SK-N-SH (cell line): ENCODE data around the gene SCRG1. TPM values are rescaled to one million over a fixed set of nuclear protein-coding genes. Genes with fewer than 3 reads are reported as not detected.

Source experiments
- CTCF ChIA-PET: fragments of 300-600, 350-600 bp; formaldehyde crosslinking; extraction: SDS; loops from one replicate; lab custom pipeline; 2021; lab: Yijun Ruan, JAX
- POLR2A ChIA-PET: fragments of 350-600 bp; sonication (Branson Sonifier 250); formaldehyde crosslinking; extraction: SDS; loops from one replicate; lab custom pipeline; 2020; ENCODE audit warnings: antibody characterized with exemption, inconsistent platforms; lab: Yijun Ruan, JAX
- DNase-seq: peaks from one replicate; pipeline ENCODE4 v3.0.0; 2012
- H2AFZ ChIP-seq: fragments of 200-600 bp; sonication (generic); 2 replicates; pipeline ENCODE4 v1.8.1; 2016; ENCODE audit warnings: antibody characterized with exemption, mild to moderate bottlenecking, low read depth
- H3F3A ChIP-seq: fragments of 200-600 bp; sonication (generic); replicated peaks from 2 replicates; pipeline ENCODE3; 2016; ENCODE audit warnings: antibody characterized with exemption, mild to moderate bottlenecking; ENCODE audit not compliant: insufficient read depth
- H3K27ac ChIP-seq, 2 experiments: fragments of 200-500 bp in 1 of 2; fragments of 200-600 bp in 1 of 2; sonication (Bioruptor generic) in 1 of 2; sonication (generic), shearing (Covaris generic) in 1 of 2; 2 replicates each; pipeline versions ENCODE4 v1.5.1 to v1.6.1; 2014 to 2016; ENCODE audit warnings: low read depth in 2 of 2, inconsistent platforms in 1 of 2, low read length in 1 of 2, mild to moderate bottlenecking in 1 of 2, mixed read lengths in 1 of 2
- H3K27me3 ChIP-seq: fragments of 200-600 bp; sonication (generic), shearing (Covaris generic); 2 replicates; pipeline ENCODE4 v1.6.1; 2016; ENCODE audit warnings: mixed run types; ENCODE audit not compliant: insufficient read depth
- H3K36me3 ChIP-seq, 2 experiments: fragments of 200-500 bp in 1 of 2; fragments of 200-600 bp in 1 of 2; sonication (Bioruptor generic) in 1 of 2; sonication (generic) in 1 of 2; replicated peaks in 1 of 2; 2 replicates each; pipeline versions ENCODE3 to v1.5.1; 2014 to 2016; ENCODE audit warnings: low read length in 1 of 2, mild to moderate bottlenecking in 1 of 2; ENCODE audit not compliant: insufficient read depth in 2 of 2, control insufficient read depth in 1 of 2
- H3K4me1 ChIP-seq, 2 experiments: fragments of 200-500 bp in 1 of 2; fragments of 200-600 bp in 1 of 2; sonication (Bioruptor generic) in 1 of 2; sonication (generic), shearing (Covaris generic) in 1 of 2; 2 replicates each; pipeline versions ENCODE4 v1.5.1 to v1.6.1; 2014 to 2016; ENCODE audit warnings: low read depth in 1 of 2, low read length in 1 of 2, mixed run types in 1 of 2; ENCODE audit not compliant: insufficient read depth in 2 of 2, control insufficient read depth in 1 of 2
- H3K4me2 ChIP-seq: fragments of 200-600 bp; sonication (generic), shearing (Covaris generic); 2 replicates; pipeline ENCODE4 v1.6.1; 2017; ENCODE audit warnings: mixed run types
- H3K4me3 ChIP-seq, 2 experiments: fragments of 200-500 bp in 1 of 2; fragments of 200-600 bp in 1 of 2; sonication (Bioruptor generic) in 1 of 2; sonication (generic), shearing (Covaris generic) in 1 of 2; 2 replicates each; pipeline versions ENCODE4 v1.5.1 to v1.8.1; 2014 to 2016; ENCODE audit warnings: low read depth in 2 of 2, inconsistent platforms in 1 of 2, low read length in 1 of 2, mild to moderate bottlenecking in 1 of 2, mixed read lengths in 1 of 2, moderate library complexity in 1 of 2
- H3K79me2 ChIP-seq: fragments of 200-600 bp; sonication (generic); 2 replicates; pipeline ENCODE4 v1.8.1; 2017; ENCODE audit warnings: mild to moderate bottlenecking; ENCODE audit not compliant: insufficient read depth
- H3K9ac ChIP-seq: fragments of 200-600 bp; sonication (generic); 2 replicates; pipeline ENCODE4 v1.6.1; 2017; ENCODE audit warnings: mixed run types
- H3K9me2 ChIP-seq: fragments of 200-600 bp; sonication (generic); 2 replicates; pipeline ENCODE4 v1.6.1; 2017; ENCODE audit warnings: mixed run types
- H3K9me3 ChIP-seq: fragments of 200-600 bp; sonication (generic); 2 replicates; pipeline ENCODE4 v1.6.1; 2017; ENCODE audit warnings: mixed run types, mild to moderate bottlenecking, moderate library complexity
- H4K20me1 ChIP-seq: fragments of 200-600 bp; sonication (generic); 2 replicates; pipeline ENCODE4 v1.6.1; 2017; ENCODE audit warnings: mild to moderate bottlenecking, mixed run types; ENCODE audit not compliant: insufficient read depth
- CHD2 ChIP-seq: fragments of 150-350 bp; IDR thresholded peaks from 2 replicates; pipeline ENCODE4 v1.6.1; 2018; ENCODE audit warnings: low read length; ENCODE audit not compliant: partially characterized antibody
- ELF1 ChIP-seq: IDR thresholded peaks from 2 replicates; pipeline ENCODE4 v1.4.0; 2012
- EP300 ChIP-seq, 2 experiments: IDR thresholded peaks; 2 replicates each; pipeline versions ENCODE4 v1.4.0 to v1.6.1; 2012; ENCODE audit warnings: borderline replicate concordance in 1 of 2, low read depth in 1 of 2, low read length in 1 of 2
- FOSL2 ChIP-seq: IDR thresholded peaks from 2 replicates; pipeline ENCODE4 v1.4.0; 2012; ENCODE audit warnings: low read depth, mild to moderate bottlenecking, moderate library complexity, borderline replicate concordance
- FOXJ3 ChIP-seq: sonication (generic); formaldehyde crosslinking; IDR thresholded peaks from 2 replicates; pipeline ENCODE4 v1.5.1; 2020; ENCODE audit warnings: mild to moderate bottlenecking, missing genetic modification reagents
- FOXM1 ChIP-seq: IDR thresholded peaks from 2 replicates; pipeline ENCODE4 v1.4.0; 2012; ENCODE audit warnings: low read depth, mild to moderate bottlenecking
- GABPA ChIP-seq: IDR thresholded peaks from 2 replicates; pipeline ENCODE4 v1.4.0; 2012; ENCODE audit warnings: low read depth, mild to moderate bottlenecking
- GATA2 ChIP-seq: sonication (generic); formaldehyde crosslinking; IDR thresholded peaks from 2 replicates; pipeline ENCODE4 v1.5.0; 2020; ENCODE audit warnings: mild to moderate bottlenecking, missing genetic modification reagents
- JUND ChIP-seq: IDR thresholded peaks from 2 replicates; pipeline ENCODE4 v1.4.0; 2012
- MEF2A ChIP-seq: IDR thresholded peaks from 2 replicates; pipeline ENCODE4 v1.4.0; 2012; ENCODE audit warnings: low read depth, borderline replicate concordance
- NFIC ChIP-seq: IDR thresholded peaks from 2 replicates; pipeline ENCODE4 v1.4.0; 2012; ENCODE audit warnings: borderline replicate concordance
- NRF1 ChIP-seq: IDR thresholded peaks from 2 replicates; pipeline ENCODE4 v1.6.1; 2012; ENCODE audit warnings: low read depth, mild to moderate bottlenecking, low read length
- POLR2AphosphoS5 ChIP-seq: IDR thresholded peaks from 2 replicates; pipeline ENCODE4 v1.6.1; 2012; ENCODE audit warnings: low read depth, low read length
- RAD21 ChIP-seq: IDR thresholded peaks from 2 replicates; pipeline ENCODE4 v1.6.1; 2012; ENCODE audit warnings: mild to moderate bottlenecking, low read length
- RCOR1 ChIP-seq: fragments of 150-350 bp; IDR thresholded peaks from 2 replicates; pipeline ENCODE4 v1.6.1; 2017; ENCODE audit warnings: antibody characterized with exemption, low read length
- RFX5 ChIP-seq: IDR thresholded peaks from 2 replicates; pipeline ENCODE4 v1.6.1; 2012; ENCODE audit warnings: mild to moderate bottlenecking, improper control_type of control experiment, low read length
- RXRA ChIP-seq: IDR thresholded peaks from 2 replicates; pipeline ENCODE4 v1.4.0; 2012; ENCODE audit warnings: low read depth, mild to moderate bottlenecking, borderline replicate concordance
- SIN3A ChIP-seq: IDR thresholded peaks from 2 replicates; pipeline ENCODE4 v1.6.1; 2012; ENCODE audit warnings: low read depth, mild to moderate bottlenecking, low read length, moderate library complexity, borderline replicate concordance
- SMC3 ChIP-seq: IDR thresholded peaks from 2 replicates; pipeline ENCODE4 v1.6.1; 2012; ENCODE audit warnings: low read depth, low read length, improper control_type of control experiment
- TAF1 ChIP-seq: IDR thresholded peaks from 2 replicates; pipeline ENCODE4 v1.6.1; 2012; ENCODE audit warnings: low read depth, mild to moderate bottlenecking, low read length, moderate library complexity, borderline replicate concordance
- TCF12 ChIP-seq: IDR thresholded peaks from 2 replicates; pipeline ENCODE4 v1.4.0; 2012
- YY1 ChIP-seq: IDR thresholded peaks from 2 replicates; pipeline ENCODE4 v1.4.0; 2012; ENCODE audit warnings: low read depth, mild to moderate bottlenecking
- WGBS: methylation state at CpG from one replicate; pipeline ENCODE4 v1.1.6; 2017; ENCODE audit warnings: low lambda C conversion rate; 5-methylcytosine and 5-hydroxymethylcytosine counted together
- polyA plus RNA-seq, 3 experiments: library from polyadenylated mRNA; depleted of rRNA; stranded (reverse); fragments of >200 nt; gene quantifications; 2 replicates each; pipeline ENCODE4 v1.2.3, GENCODE V29; 2012
- TF ChIP-seq, protein P1 (sequence below): IDR thresholded peaks from 2 replicates; pipeline ENCODE4 v1.4.0; 2012; ENCODE audit warnings: low read depth, borderline replicate concordance
- TF ChIP-seq, protein P2 (sequence below): fragments of 150-350 bp; IDR thresholded peaks from 2 replicates; pipeline ENCODE4 v1.6.1; 2016; ENCODE audit warnings: mild to moderate bottlenecking, low read depth, low read length
- TF ChIP-seq, protein P3 (sequence below): IDR thresholded peaks from 2 replicates; pipeline ENCODE4 v1.4.0; 2012; ENCODE audit warnings: low read depth

Gene SCRG1
- polyA plus RNA-seq, 1 of the 3 experiments (the other 2 are of a cell fraction), result 0.16 TPM

DNA sequence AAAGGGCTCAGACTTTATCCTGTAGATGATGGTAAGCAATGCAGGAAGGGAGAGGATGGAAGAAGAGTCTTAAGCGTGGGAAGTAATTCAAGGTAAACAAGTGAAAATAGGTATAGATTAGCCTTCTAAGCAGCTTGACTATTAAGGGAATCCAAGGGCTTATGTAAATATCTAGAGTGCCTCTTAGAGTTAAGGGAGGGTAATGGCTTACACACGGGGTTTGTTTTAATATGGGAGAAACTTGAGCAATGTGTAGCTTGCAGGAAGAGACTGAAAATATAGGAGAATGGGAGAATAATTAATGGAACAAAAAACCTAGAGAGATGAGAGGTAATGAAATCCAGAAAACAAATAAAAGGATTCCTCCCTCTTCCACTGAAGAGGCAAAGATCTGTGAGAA, 41.0 kb downstream of the SCRG1 start (continued):
- TF ChIP-seq, protein P1, sequence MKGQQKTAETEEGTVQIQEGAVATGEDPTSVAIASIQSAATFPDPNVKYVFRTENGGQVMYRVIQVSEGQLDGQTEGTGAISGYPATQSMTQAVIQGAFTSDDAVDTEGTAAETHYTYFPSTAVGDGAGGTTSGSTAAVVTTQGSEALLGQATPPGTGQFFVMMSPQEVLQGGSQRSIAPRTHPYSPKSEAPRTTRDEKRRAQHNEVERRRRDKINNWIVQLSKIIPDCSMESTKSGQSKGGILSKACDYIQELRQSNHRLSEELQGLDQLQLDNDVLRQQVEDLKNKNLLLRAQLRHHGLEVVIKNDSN, result no peak
- no peak for TF ChIP-seq TCF12

DNA sequence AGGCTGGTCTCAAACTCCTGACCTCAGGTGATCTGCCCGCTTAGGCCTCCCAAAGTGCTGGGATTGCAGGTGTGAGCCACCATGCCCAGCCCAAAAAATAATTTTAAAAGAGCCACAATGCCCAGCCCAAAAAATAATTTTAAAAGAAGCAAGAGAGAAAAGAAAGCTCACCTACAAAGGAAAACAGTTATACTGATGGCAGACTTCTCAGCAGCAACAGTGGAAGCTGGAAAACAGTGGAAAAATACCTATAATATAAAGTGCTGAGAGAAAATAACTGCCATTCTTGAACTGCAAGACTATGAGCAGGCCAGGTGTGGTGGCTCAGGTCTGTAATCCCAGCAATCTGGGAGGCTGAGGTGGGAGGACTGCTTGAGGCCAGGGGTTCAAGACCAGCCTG, 51.4 kb downstream of the SCRG1 start:
- Histone ChIP-seq H3K27ac (no peak overlapping the region), H3K27me3 (no peaks in the 10 kb centered on the region), H3K4me1 (peaks cover 0 to 6% of the 10 kb centered on the region in 2 experiments; a peak in 1 of 4 replicates), H3K36me3 (no peaks in the 10 kb centered on the region), H2AFZ (no peak overlapping the region), H3K4me3 (no peak overlapping the region), H3K9me2 (no peaks in the 10 kb centered on the region)
- no peak for DNase-seq
- POLR2A ChIA-PET, result no interaction called here
- WGBS, result 94% methylated on average over 1 of the region's 1 CpG
- TF ChIP-seq CHD2, result no peak
- no peak for TF ChIP-seq RXRA
- no peak for TF ChIP-seq JUND
- TF ChIP-seq GABPA, result no peak
- no peak for TF ChIP-seq NRF1
- no peak for TF ChIP-seq POLR2AphosphoS5
- no peak for TF ChIP-seq EP300 (IDR thresholded peaks at IDR 0.05; ENCODE audit: borderline replicate concordance in 1 of 2, low read depth in 1 of 2, low read length in 1 of 2)
- no peak for TF ChIP-seq GATA2 (CRISPR knock-in tag)
- TF ChIP-seq ELF1, result no peak
- TF ChIP-seq SIN3A, result no peak
- TF ChIP-seq TAF1, result no peak
- no peak for TF ChIP-seq MEF2A
- TF ChIP-seq RFX5, result no peak
- TF ChIP-seq, all 33 proteins: peak for 0
- CTCF ChIA-PET, result interaction anchor here (1.0 to 2.4 kb wide), 3 partner anchors 8 to 46 kb away, joined by 3 to 7 read pairs (median 3); no protein-coding TSS in a partner anchor
- peaks cover 3% of the 10 kb centered on the region for H3F3A ChIP-seq
- no peak overlapping the region for H3K9ac ChIP-seq
- 0 out of 2 replicates have a peak, but pooled peaks cover 4% of the 10 kb centered on the region for H3K9me3 ChIP-seq
- H4K20me1 ChIP-seq, result no peaks in the 10 kb centered on the region
- no peaks in the 10 kb centered on the region for H3K79me2 ChIP-seq
- H3K4me2 ChIP-seq, result no peak overlapping the region

DNA sequence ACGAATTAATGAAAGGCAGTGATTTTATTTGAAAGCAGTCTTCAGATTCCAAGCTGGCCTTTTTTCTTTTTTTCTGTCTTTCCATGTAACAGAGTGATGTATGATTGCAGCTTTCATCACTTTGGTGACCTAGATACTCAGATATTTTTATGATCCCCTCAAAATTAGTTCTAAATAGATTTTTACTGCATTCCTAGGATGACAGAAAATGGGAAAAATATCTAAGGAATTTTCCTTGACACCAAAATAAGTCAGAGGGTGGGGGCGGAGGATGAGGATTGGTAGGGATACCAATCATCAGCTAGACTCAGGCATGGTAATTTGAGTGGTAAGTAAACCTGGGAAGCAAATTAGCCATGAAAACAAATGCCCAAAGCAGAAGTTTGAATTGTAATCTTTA, 52.8 kb downstream of the SCRG1 start:
- no peak for DNase-seq
- Histone ChIP-seq H3F3A (peaks cover 3% of the 10 kb centered on the region), H3K4me3 (no peak overlapping the region), H3K4me2 (no peak overlapping the region), H3K27me3 (no peaks in the 10 kb centered on the region), H3K9me2 (no peaks in the 10 kb centered on the region), H3K79me2 (no peaks in the 10 kb centered on the region), H3K9ac (no peak overlapping the region), H3K9me3 (0 out of 2 replicates have a peak, but pooled peaks cover 4% of the 10 kb centered on the region), H3K36me3 (no peaks in the 10 kb centered on the region), H3K4me1 (peaks cover 0 to 7% of the 10 kb centered on the region in 2 experiments; a peak in 1 of 4 replicates), H2AFZ (no peak overlapping the region), H3K27ac (no peak overlapping the region), H4K20me1 (no peaks in the 10 kb centered on the region)
- 59% methylated on average over 2 of the region's 2 CpGs for WGBS
- CTCF ChIA-PET, result interaction anchor here (1.0 to 2.4 kb wide), 4 partner anchors 11 to 332 kb away, joined by 3 to 7 read pairs (median 4); no protein-coding TSS in a partner anchor
- POLR2A ChIA-PET, result no interaction called here
- TF ChIP-seq FOSL2 (peak; percentile 18; the same call in 1 of the 2 replicates), ELF1 (no peak), GABPA (no peak), RAD21 (no peak), SMC3 (no peak), NFIC (no peak), FOXM1 (no peak), YY1 (no peak), RXRA (no peak), EP300 (IDR thresholded peaks at IDR 0.05; ENCODE audit: borderline replicate concordance in 1 of 2, low read depth in 1 of 2, low read length in 1 of 2) (no peak), TCF12 (no peak), FOXJ3 (CRISPR knock-in tag) (no peak), GATA2 (CRISPR knock-in tag) (no peak), RCOR1 (no peak), MEF2A (no peak), POLR2AphosphoS5 (no peak)
- TF ChIP-seq, protein P1, result no peak
- TF ChIP-seq, protein P2, sequence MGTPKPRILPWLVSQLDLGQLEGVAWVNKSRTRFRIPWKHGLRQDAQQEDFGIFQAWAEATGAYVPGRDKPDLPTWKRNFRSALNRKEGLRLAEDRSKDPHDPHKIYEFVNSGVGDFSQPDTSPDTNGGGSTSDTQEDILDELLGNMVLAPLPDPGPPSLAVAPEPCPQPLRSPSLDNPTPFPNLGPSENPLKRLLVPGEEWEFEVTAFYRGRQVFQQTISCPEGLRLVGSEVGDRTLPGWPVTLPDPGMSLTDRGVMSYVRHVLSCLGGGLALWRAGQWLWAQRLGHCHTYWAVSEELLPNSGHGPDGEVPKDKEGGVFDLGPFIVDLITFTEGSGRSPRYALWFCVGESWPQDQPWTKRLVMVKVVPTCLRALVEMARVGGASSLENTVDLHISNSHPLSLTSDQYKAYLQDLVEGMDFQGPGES, result no peak
- TF ChIP-seq, protein P3, sequence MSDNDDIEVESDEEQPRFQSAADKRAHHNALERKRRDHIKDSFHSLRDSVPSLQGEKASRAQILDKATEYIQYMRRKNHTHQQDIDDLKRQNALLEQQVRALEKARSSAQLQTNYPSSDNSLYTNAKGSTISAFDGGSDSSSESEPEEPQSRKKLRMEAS, result no peak
